HL-60 (cell line): ENCODE data around the gene TMEM204.

Experiments
- DNase-seq, 2 experiments: peaks; one replicate each; pipeline ENCODE4 v3.0.0-alpha.2; 2010 to 2020; ENCODE audit warnings: low read depth in 1 of 2, low spot score in 1 of 2
- H3K27ac ChIP-seq: fragments of 250-450 bp; sonication (Bioruptor Pico); replicated peaks from 2 replicates; pipeline ENCODE4 v1.5.1; 2020; ENCODE audit warnings: mild to moderate bottlenecking, moderate library complexity
- H3K27me3 ChIP-seq: fragments of 250-450 bp; sonication (Bioruptor Pico); 2 replicates; pipeline ENCODE4 v1.5.1; 2021; ENCODE audit warnings: mild to moderate bottlenecking, moderate library complexity; ENCODE audit not compliant: insufficient read depth, poor library complexity, severe bottlenecking
- H3K4me3 ChIP-seq: replicated peaks from 2 replicates; pipeline ENCODE4 v1.5.1; 2011; ENCODE audit warnings: mild to moderate bottlenecking, control low read depth, low read length; ENCODE audit not compliant: insufficient read depth
- CTCF ChIP-seq: IDR thresholded peaks from one replicate; pipeline ENCODE4 v1.5.1; 2011; ENCODE audit warnings: low read length, control low read depth, inconsistent platforms; ENCODE audit not compliant: insufficient read depth
- GABPA ChIP-seq: IDR thresholded peaks from 2 replicates; pipeline ENCODE4 v1.6.1; 2012; ENCODE audit warnings: low read depth
- POLR2AphosphoS5 ChIP-seq: IDR thresholded peaks from 2 replicates; pipeline ENCODE4 v1.6.1; 2012; ENCODE audit warnings: low read depth
- SPI1 ChIP-seq: IDR thresholded peaks from 2 replicates; pipeline ENCODE4 v1.6.1; 2012; ENCODE audit warnings: low read depth, mild to moderate bottlenecking, borderline replicate concordance
- TF ChIP-seq, protein P1 (sequence below): IDR thresholded peaks from 2 replicates; pipeline ENCODE4 v1.6.1; 2012; ENCODE audit warnings: low read depth; ENCODE audit not compliant: insufficient replicate concordance

The TMEM204 gene

GRCh38 chr16:1571012-1571671 lies 37.7 kb downstream of the TMEM204 start:
- Histone ChIP-seq H3K27ac (no peak overlapping the region), H3K4me3 (no peak overlapping the region), H3K27me3 (no peaks in the 10 kb centered on the region)
- TF ChIP-seq GABPA (no peak), CTCF (no peak), POLR2AphosphoS5 (no peak), SPI1 (no peak)
- TF ChIP-seq, protein P1, sequence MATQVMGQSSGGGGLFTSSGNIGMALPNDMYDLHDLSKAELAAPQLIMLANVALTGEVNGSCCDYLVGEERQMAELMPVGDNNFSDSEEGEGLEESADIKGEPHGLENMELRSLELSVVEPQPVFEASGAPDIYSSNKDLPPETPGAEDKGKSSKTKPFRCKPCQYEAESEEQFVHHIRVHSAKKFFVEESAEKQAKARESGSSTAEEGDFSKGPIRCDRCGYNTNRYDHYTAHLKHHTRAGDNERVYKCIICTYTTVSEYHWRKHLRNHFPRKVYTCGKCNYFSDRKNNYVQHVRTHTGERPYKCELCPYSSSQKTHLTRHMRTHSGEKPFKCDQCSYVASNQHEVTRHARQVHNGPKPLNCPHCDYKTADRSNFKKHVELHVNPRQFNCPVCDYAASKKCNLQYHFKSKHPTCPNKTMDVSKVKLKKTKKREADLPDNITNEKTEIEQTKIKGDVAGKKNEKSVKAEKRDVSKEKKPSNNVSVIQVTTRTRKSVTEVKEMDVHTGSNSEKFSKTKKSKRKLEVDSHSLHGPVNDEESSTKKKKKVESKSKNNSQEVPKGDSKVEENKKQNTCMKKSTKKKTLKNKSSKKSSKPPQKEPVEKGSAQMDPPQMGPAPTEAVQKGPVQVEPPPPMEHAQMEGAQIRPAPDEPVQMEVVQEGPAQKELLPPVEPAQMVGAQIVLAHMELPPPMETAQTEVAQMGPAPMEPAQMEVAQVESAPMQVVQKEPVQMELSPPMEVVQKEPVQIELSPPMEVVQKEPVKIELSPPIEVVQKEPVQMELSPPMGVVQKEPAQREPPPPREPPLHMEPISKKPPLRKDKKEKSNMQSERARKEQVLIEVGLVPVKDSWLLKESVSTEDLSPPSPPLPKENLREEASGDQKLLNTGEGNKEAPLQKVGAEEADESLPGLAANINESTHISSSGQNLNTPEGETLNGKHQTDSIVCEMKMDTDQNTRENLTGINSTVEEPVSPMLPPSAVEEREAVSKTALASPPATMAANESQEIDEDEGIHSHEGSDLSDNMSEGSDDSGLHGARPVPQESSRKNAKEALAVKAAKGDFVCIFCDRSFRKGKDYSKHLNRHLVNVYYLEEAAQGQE = no peak
- no peak for DNase-seq

GRCh38 chr16:1572673-1573072 lies 39.2 kb downstream of the TMEM204 start:
- no peak overlapping the region for H3K4me3 ChIP-seq
- H3K27me3 ChIP-seq = no peaks in the 10 kb centered on the region
- TF ChIP-seq, protein P1 = no peak
- TF ChIP-seq SPI1 (no peak), GABPA (no peak), CTCF (no peak), POLR2AphosphoS5 (no peak)
- H3K27ac ChIP-seq = no peak overlapping the region
- DNase-seq = no peak

DNA sequence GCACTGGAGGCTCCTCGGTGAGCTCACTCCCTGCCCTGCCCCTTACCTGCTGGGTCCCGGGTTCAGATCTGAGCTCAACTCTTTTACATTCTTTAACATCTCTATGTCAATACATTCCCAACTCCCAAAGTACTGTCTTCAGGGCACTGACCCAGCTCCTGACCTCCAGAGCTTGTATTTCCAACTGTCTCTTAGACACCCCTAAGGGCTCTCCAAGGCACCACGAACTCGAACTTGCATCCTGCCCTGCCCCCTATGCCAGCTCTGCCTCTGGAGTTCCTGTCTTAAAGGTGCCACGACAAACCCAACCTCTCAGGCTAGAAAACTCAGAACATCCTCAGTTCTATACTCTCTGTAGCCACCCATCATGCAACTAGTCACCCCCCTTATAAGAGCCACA lies 39.8 kb downstream of the TMEM204 start:
- TF ChIP-seq, protein P1 = no peak
- no peak for TF ChIP-seq CTCF
- no peak for DNase-seq
- no peak overlapping the region for H3K27ac ChIP-seq

More for the DNA sequence above, 39.8 kb downstream of the TMEM204 start:
- Histone ChIP-seq H3K27me3 (no peaks in the 10 kb centered on the region), H3K4me3 (no peak overlapping the region)
